SKM-1 (cell line): ENCODE data around the gene OSBPL2.

Source experiments
- DNase-seq: peaks from one replicate; lab custom pipeline; 2025; ENCODE audit not compliant: unreplicated experiment; lab: John Stamatoyannopoulos, UW

OSBPL2 gene

GRCh38 chr20:62205618-62206387 lies 32.5 kb upstream of the OSBPL2 start:
- DNase-seq: no peak

DNA sequence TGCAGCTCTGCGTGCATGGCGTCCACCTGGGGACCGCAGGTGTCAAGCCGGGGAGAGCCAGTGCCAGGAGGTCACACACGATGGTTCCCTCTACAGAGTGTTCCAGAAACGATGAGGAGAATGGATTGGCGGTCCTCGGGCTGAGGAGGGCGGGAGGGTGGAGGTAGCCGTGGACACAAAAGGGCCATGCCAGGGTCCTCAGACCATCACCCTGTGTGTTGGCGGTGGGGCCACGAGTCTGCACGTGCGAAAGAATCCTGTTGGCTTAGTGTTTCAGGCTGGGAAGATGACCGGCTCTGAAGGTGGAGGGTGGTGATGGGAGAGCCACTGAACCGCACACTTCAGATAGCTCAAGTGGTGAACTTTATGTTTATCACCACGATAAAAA lies 31.9 kb upstream of the OSBPL2 start:
- no peak for DNase-seq

- no peak for DNase-seq
Measured at GRCh38 chr20:62208061-62208794, 30.1 kb upstream of the OSBPL2 start.

DNA sequence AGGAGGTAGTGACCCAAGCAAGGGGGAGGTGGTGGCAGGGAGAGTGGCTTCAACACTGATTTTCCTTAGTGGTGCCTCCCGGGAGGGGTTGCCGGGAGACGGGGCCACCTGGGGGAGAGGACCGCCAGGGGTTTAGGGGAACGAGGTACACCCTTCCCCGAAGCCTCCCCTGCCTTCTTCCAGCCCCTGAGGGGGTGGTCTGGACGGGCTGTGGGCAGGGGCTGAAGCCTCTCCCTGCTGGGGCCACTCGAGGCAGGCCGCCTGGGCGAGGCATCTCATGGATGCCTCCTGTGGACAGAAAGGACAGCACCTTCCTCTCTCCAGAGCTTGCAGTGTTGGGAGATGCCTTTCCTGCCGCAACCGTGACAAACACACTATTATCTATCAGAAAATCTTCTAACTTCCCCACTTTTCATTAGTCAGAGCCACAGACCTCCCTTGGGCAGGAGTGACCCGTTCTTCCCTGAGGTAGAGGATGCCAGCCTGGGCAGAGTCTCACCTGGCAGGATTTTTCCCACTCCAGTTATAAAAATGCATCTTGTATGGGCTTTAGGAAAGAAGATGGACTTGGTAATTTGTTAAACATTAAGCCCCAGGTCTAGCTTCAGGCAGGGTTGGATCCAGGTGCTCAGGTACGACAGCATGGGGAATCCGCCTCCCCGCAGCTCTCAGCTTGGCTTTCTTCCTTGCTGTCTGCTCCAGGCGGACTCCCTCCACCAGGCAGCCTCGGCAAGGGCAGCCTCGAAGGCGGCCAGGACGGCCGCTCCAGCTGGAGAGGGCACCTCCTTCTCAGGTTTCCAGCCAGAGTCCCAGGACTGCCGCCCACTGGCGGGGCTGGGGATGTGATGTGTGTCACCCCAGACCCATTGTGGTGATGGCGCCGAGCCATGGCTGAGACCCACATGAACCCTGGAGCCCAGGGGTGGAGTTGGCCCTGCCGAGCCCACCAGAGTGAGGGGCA lies 29.2 kb upstream of the OSBPL2 start:
- DNase-seq: no peak

DNA sequence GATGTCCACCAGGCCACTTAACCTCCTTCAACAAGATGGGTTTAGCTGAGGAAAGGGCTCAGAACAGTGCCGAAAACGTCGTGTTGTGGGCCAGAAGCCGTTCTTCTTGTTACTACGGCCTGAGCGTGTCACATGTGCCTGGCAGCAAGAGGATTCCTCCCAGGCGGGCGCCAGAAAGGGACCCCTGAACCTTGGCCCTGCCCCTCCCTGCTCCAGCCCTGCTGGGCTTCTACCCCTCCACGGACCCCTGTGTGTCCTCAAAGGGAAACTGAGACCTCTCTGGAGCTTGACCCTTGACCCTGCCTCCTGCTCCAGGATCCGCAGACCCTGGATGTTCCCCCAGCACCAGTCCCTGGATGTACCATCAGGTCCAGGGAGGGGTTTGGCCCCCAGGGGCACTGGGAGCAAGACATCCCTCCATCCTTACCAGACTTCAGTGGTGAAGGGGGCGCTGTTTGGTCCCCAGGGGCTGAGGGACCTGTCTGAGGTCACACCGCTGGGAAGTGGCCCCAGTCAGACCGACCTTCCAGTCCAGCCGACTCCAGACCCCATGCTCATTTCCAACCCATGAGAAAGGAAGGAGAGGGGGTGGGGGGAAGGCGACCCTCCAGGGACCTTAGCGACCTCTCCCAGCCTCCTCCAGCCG lies 28.3 kb upstream of the OSBPL2 start:
- no peak for DNase-seq

- no peak for DNase-seq
Measured at GRCh38 chr20:62210496-62210855, 27.8 kb upstream of the OSBPL2 start.

- DNase-seq: no peak
Measured at GRCh38 chr20:62211216-62211615, 27.1 kb upstream of the OSBPL2 start.

DNA sequence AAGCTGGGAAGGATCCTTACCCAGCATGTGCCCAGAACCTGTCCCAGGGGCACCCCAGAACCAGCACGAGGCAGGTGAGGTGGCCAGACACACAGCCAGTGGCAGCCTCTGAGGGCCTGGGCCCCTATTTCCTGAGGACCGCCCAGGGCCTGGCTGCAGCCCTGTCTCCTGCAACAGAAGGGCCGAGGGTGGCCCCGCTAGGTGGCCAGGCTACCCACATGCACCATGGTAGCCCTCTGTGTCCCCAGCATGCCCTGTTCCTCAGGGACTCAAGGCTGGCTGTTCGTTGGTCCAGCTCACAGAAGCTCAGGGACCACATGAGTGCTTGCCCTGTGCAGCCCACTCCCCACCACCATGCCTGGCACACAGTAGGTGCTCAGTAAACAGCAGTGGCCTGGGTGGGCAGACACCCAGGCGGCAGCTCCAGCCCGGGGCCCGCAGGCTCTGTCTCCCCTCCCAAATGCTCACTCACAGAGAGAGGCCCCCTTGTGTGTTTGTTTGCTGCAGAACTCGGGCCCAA lies 26.5 kb upstream of the OSBPL2 start:
- no peak for DNase-seq

GRCh38 chr20:62212299-62212698 lies 26.0 kb upstream of the OSBPL2 start:
- DNase-seq: no peak

DNA sequence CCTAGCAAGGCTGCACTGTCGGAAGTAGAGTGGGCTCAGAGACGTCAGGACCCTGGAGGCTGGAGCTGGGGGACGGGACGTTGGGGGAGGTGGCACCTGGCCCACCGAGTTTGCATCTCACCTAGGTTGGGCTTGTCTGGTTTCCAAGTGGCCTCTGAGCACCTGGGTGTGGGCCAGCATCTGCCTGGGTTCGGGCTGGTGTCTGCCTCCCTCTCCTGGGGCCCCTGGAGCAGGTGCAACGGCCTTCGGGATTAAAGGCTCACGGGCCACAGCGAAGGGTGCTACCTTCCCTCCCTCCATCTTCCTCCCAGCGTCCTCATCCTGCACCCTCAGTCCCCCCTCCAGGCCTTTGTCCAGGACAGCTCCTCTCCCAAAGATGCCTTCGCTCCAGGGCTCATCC lies 24.3 kb upstream of the OSBPL2 start:
- no peak for DNase-seq

GRCh38 chr20:62215020-62215990 lies 23.0 kb upstream of the OSBPL2 start:
- DNase-seq: no peak

DNA sequence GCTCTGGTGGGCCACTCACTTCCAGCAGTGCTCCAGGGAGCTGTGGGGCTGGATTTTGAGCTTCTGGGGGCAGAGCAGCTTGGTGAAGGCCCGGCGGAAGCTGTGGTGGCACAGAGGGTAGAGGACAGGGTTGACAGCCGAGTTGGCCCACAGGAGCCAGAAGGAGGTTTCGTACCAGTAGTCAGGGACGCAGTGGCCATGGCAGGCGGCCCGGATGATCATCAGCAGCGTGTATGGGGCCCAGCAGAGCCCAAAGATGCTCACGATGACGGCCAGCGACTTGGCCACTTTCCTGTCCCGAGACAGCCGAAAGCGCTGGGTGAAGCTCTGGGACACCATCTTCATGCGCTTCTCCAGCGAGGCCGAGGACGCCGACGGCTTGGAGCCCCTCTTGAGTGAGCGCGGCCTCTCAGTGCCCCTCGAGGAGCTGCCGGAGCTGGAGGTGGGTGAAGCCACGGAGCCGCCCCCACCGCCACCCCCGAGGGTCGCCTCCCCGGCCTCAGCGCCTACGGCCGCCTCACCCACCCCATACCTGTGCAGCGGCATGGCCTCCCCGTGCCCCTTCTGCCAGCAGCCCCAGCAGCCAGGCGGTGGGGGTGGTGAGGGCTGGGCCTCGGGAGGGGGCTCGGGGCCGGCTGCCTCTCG lies 22.2 kb upstream of the OSBPL2 start:
- DNase-seq: no peak

DNA sequence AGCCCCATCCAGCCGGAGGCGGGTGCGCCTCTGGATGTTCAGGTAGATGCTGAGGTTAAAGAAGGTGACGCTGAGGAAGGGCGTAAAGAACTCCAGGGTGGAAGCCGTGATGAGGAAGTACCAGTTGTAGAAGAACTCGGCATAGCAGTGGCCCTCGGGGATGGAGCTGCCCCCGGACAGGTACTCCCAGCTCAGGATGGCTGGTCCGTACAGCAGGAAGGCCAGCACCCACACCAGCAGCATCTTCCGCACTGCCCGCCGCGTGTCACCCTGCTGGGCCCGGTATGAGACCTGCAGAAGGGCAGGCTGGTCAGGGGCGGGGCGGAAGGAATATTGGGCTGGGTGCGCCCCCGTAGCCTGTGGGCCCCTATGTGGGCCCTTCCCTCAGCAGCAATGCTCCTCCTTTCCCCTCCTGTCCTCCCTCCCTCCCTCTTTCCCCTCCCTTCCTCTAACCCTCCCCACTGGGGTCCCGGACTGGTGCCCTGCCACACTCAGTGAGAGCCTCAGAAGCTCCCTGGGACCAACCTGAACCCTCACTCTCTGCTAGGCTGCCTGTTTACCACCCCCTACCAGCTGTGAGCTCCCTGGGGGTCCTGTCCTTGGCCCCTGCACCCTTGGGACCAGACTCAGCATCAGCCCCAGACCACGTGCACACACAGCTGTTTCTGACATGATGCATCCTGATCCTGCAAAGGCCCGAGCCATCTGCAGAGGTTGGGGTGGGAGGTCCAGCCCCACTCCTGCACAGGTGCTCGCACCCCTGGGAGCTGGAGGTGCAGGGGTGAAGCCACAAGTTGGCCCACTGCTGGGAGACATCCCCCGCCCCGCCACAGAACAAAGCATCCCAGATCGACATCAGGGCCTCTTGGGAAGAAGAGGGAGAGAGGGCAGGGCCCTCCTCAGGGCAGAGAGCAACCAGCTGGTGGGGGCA lies 21.4 kb upstream of the OSBPL2 start:
- DNase-seq: no peak

DNA sequence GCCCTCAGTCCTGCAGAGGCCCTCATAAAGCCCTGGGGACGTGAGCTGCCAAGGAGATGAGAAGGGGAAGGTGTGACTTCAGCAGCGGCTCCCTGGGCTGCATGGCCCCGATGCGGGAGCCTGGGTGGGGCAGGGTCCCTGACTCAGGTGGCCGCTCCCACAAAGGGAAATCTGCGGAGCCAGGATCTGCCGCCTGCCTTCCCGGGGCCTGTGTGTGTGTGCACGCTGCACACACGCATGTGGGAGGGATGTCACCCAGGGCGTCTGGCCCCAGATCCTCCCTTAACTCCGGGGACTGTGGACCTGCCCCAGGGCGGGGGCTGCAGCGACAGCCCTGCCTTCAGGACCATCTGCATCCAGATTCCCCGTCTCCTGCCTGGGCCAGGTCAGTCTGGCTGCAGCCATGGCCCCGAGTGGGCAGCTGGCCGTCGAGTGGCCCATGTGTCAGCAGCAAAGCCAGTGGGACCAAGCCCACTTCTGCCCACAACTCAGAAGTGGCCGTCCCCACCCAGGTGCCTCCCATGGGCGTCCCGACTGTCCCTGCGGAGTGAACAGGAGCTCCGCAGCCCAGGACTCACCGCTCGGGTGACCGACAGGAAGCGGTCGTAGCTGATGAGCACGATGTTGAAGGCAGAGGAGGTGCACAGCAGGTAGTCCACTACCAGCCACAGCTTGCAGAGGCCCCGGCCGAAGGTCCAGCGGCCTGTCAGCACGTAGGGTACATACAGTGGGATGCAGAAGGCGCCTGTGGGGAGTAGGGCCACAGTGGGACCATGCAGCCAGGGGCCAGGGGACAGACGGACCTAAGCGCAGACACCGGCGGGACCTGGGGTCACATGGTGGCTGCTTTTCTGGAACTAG lies 20.2 kb upstream of the OSBPL2 start:
- DNase-seq: no peak

- DNase-seq: no peak
Measured at GRCh38 chr20:62219101-62219991, 19.0 kb upstream of the OSBPL2 start.

- no peak for DNase-seq
Measured at GRCh38 chr20:62219992-62220665, 18.2 kb upstream of the OSBPL2 start, which contains the start of gene HRH3. Gene HRH3, minus strand, starts transcription at chr20:62220278. Its CDS starts 308 bp downstream, at chr20:62219970.
